ENCODE measurements around the gene THSD4.
"Not testable (repeated sequence)": the region's sequence is repeated elsewhere in the genome, so short reads cannot be mapped to it uniquely, and the experiment has no call there.

The THSD4 gene

GRCh38 chr15:71362987-71363968 lies 248.0 kb downstream of the THSD4 start:
- H3K4me3 ChIP-seq (ENCODE audit: extremely low read depth, insufficient read depth, low read length, poor library complexity, severe bottlenecking): no peak overlapping the region
- 66 to 69% methylated on average over 5 to 7 of the region's 11 CpGs for WGBS, 2 experiments (ENCODE audit: insufficient coverage in 2 of 2)

GRCh38 chr15:71364117-71364584 lies 248.9 kb downstream of the THSD4 start:
- Histone ChIP-seq H3K4me3 (ENCODE audit: extremely low read depth, insufficient read depth, low read length, poor library complexity, severe bottlenecking) (no peak overlapping the region), H3K4me1 (ENCODE audit: control insufficient read depth, insufficient read depth, low read length, poor library complexity, severe bottlenecking) (peaks cover 4% of the 10 kb centered on the region), H3K36me3 (ENCODE audit: control insufficient read depth, insufficient read depth, low read length) (no peaks in the 10 kb centered on the region), H3K27ac (ENCODE audit: low read depth, low read length, severe bottlenecking) (no peak overlapping the region), H3K9me3 (ENCODE audit: control insufficient read depth, low read length) (no peaks in the 10 kb centered on the region)
- WGBS, 2 experiments (ENCODE audit: insufficient coverage in 2 of 2): 83 to 92% methylated on average over 4 to 5 of the region's 5 CpGs

More at GRCh38 chr15:71362987-71363968, 248.0 kb downstream of the THSD4 start:
- Histone ChIP-seq H3K9me3 (ENCODE audit: control insufficient read depth, low read length) (no peaks in the 10 kb centered on the region), H3K27ac (ENCODE audit: low read depth, low read length, severe bottlenecking) (no peak overlapping the region), H3K36me3 (ENCODE audit: control insufficient read depth, insufficient read depth, low read length) (no peaks in the 10 kb centered on the region), H3K4me1 (ENCODE audit: control insufficient read depth, insufficient read depth, low read length, poor library complexity, severe bottlenecking) (peaks cover 4% of the 10 kb centered on the region)

GRCh38 chr15:71366522-71366921 lies 251.3 kb downstream of the THSD4 start:
- no peak overlapping the region for H3K27ac ChIP-seq (ENCODE audit: low read depth, low read length, severe bottlenecking)
- no peaks in the 10 kb centered on the region for H3K36me3 ChIP-seq (ENCODE audit: control insufficient read depth, insufficient read depth, low read length)
- peaks cover 4% of the 10 kb centered on the region for H3K4me1 ChIP-seq (ENCODE audit: control insufficient read depth, insufficient read depth, low read length, poor library complexity, severe bottlenecking)
- H3K4me3 ChIP-seq (ENCODE audit: extremely low read depth, insufficient read depth, low read length, poor library complexity, severe bottlenecking): no peak overlapping the region
- 89 to 92% methylated on average over 4 of the region's 4 CpGs for WGBS, 2 experiments (ENCODE audit: insufficient coverage in 2 of 2)
- no peaks in the 10 kb centered on the region for H3K9me3 ChIP-seq (ENCODE audit: control insufficient read depth, low read length)

GRCh38 chr15:71366926-71367325 lies 251.7 kb downstream of the THSD4 start:
- Histone ChIP-seq H3K4me3 (ENCODE audit: extremely low read depth, insufficient read depth, low read length, poor library complexity, severe bottlenecking) (no peak overlapping the region), H3K4me1 (ENCODE audit: control insufficient read depth, insufficient read depth, low read length, poor library complexity, severe bottlenecking) (peaks cover 4% of the 10 kb centered on the region), H3K27ac (ENCODE audit: low read depth, low read length, severe bottlenecking) (no peak overlapping the region), H3K36me3 (ENCODE audit: control insufficient read depth, insufficient read depth, low read length) (no peaks in the 10 kb centered on the region), H3K9me3 (ENCODE audit: control insufficient read depth, low read length) (no peaks in the 10 kb centered on the region)
- no CpG with 5 or more reads among the region's 3 CpGs for WGBS, 2 experiments (ENCODE audit: insufficient coverage in 2 of 2)

- no CpG with 5 or more reads among the region's 1 CpG for WGBS, 2 experiments (ENCODE audit: insufficient coverage in 2 of 2)
- H3K4me3 ChIP-seq (ENCODE audit: extremely low read depth, insufficient read depth, low read length, poor library complexity, severe bottlenecking); H3K9me3 ChIP-seq (ENCODE audit: control insufficient read depth, low read length); H3K27ac ChIP-seq (ENCODE audit: low read depth, low read length, severe bottlenecking); H3K4me1 ChIP-seq (ENCODE audit: control insufficient read depth, insufficient read depth, low read length, poor library complexity, severe bottlenecking); H3K36me3 ChIP-seq (ENCODE audit: control insufficient read depth, insufficient read depth, low read length): not testable (repeated sequence)
These were observed 252.5 kb downstream of the THSD4 start for GRCh38 chr15:71367737-71368136.

GRCh38 chr15:71372769-71373168 lies 257.5 kb downstream of the THSD4 start:
- H3K4me1 ChIP-seq (ENCODE audit: control insufficient read depth, insufficient read depth, low read length, poor library complexity, severe bottlenecking); H3K9me3 ChIP-seq (ENCODE audit: control insufficient read depth, low read length); H3K36me3 ChIP-seq (ENCODE audit: control insufficient read depth, insufficient read depth, low read length); H3K27ac ChIP-seq (ENCODE audit: low read depth, low read length, severe bottlenecking); H3K4me3 ChIP-seq (ENCODE audit: extremely low read depth, insufficient read depth, low read length, poor library complexity, severe bottlenecking): not testable (repeated sequence)
- 79 to 93% methylated on average over 2 of the region's 7 CpGs for WGBS, 2 experiments (ENCODE audit: insufficient coverage in 2 of 2)

GRCh38 chr15:71373917-71374316 lies 258.6 kb downstream of the THSD4 start:
- WGBS, 2 experiments (ENCODE audit: insufficient coverage in 2 of 2): no CpG with 5 or more reads among the region's 1 CpG
- no peaks in the 10 kb centered on the region for H3K4me1 ChIP-seq (ENCODE audit: control insufficient read depth, insufficient read depth, low read length, poor library complexity, severe bottlenecking)
- H3K9me3 ChIP-seq (ENCODE audit: control insufficient read depth, low read length): no peaks in the 10 kb centered on the region
- H3K27ac ChIP-seq (ENCODE audit: low read depth, low read length, severe bottlenecking): no peak overlapping the region
- H3K4me3 ChIP-seq (ENCODE audit: extremely low read depth, insufficient read depth, low read length, poor library complexity, severe bottlenecking): no peak overlapping the region
- no peaks in the 10 kb centered on the region for H3K36me3 ChIP-seq (ENCODE audit: control insufficient read depth, insufficient read depth, low read length)

GRCh38 chr15:71374607-71375352 lies 259.5 kb downstream of the THSD4 start:
- 71 to 89% methylated on average over 2 to 3 of the region's 6 CpGs for WGBS, 2 experiments (ENCODE audit: insufficient coverage in 2 of 2)
- Histone ChIP-seq H3K36me3 (ENCODE audit: control insufficient read depth, insufficient read depth, low read length) (no peaks in the 10 kb centered on the region), H3K4me1 (ENCODE audit: control insufficient read depth, insufficient read depth, low read length, poor library complexity, severe bottlenecking) (no peaks in the 10 kb centered on the region), H3K4me3 (ENCODE audit: extremely low read depth, insufficient read depth, low read length, poor library complexity, severe bottlenecking) (no peak overlapping the region), H3K27ac (ENCODE audit: low read depth, low read length, severe bottlenecking) (no peak overlapping the region), H3K9me3 (ENCODE audit: control insufficient read depth, low read length) (no peaks in the 10 kb centered on the region)

GRCh38 chr15:71375934-71376333 lies 260.7 kb downstream of the THSD4 start:
- Histone ChIP-seq H3K4me1 (ENCODE audit: control insufficient read depth, insufficient read depth, low read length, poor library complexity, severe bottlenecking) (no peaks in the 10 kb centered on the region), H3K36me3 (ENCODE audit: control insufficient read depth, insufficient read depth, low read length) (no peaks in the 10 kb centered on the region), H3K4me3 (ENCODE audit: extremely low read depth, insufficient read depth, low read length, poor library complexity, severe bottlenecking) (no peak overlapping the region), H3K27ac (ENCODE audit: low read depth, low read length, severe bottlenecking) (no peak overlapping the region), H3K9me3 (ENCODE audit: control insufficient read depth, low read length) (no peaks in the 10 kb centered on the region)
- 74 to 100% methylated on average over 1 to 3 of the region's 3 CpGs for WGBS, 2 experiments (ENCODE audit: insufficient coverage in 2 of 2)

- Histone ChIP-seq H3K9me3 (ENCODE audit: control insufficient read depth, low read length) (no peaks in the 10 kb centered on the region), H3K36me3 (ENCODE audit: control insufficient read depth, insufficient read depth, low read length) (no peaks in the 10 kb centered on the region), H3K27ac (ENCODE audit: low read depth, low read length, severe bottlenecking) (no peak overlapping the region), H3K4me1 (ENCODE audit: control insufficient read depth, insufficient read depth, low read length, poor library complexity, severe bottlenecking) (no peaks in the 10 kb centered on the region), H3K4me3 (ENCODE audit: extremely low read depth, insufficient read depth, low read length, poor library complexity, severe bottlenecking) (no peak overlapping the region)
- 88% methylated on average over 1 of the region's 2 CpGs; no CpG with 5 or more reads in 1 of the 2 experiments for WGBS, 2 experiments (ENCODE audit: insufficient coverage in 2 of 2)
These were observed 264.6 kb downstream of the THSD4 start for GRCh38 chr15:71379893-71380292.
